WTC11 (cell line): ENCODE results near the gene PTGES2. TPM values are rescaled to one million over a fixed set of nuclear protein-coding genes. Genes with fewer than 3 reads are reported as not detected.

Experiments used
- ATAC-seq: fragments of 200-7000 bp; cut with Tn5 transposase; 2 replicates; pipeline ENCODE4 v1.10.0; 2021; ENCODE audit warnings: mild to moderate bottlenecking, moderate library complexity
- CTCF ChIA-PET: fragments of 300-600 bp; sonication (Branson Sonifier 250); formaldehyde crosslinking; loops from one replicate; lab custom pipeline; 2021; ENCODE audit warnings: antibody characterized with exemption; lab: Charles Lee
- POLR2A ChIA-PET: fragments of 350-600 bp; sonication (Branson Sonifier 250); formaldehyde crosslinking; loops from one replicate; lab custom pipeline; 2021; ENCODE audit warnings: antibody characterized with exemption; lab: Charles Lee
- DNase-seq: peaks from one replicate; pipeline ENCODE4 v3.0.0; 2021; ENCODE audit warnings: low spot score
- H3K27ac Mint-ChIP-seq: 2 replicates; pipeline ENCODE4 v1.8.0; 2021; ENCODE audit warnings: mixed read lengths
- H3K27me3 Mint-ChIP-seq: 2 replicates; pipeline ENCODE4 v1.8.0; 2021; ENCODE audit warnings: low read depth, mild to moderate bottlenecking, moderate library complexity, mixed read lengths
- H3K36me3 Mint-ChIP-seq: 2 replicates; pipeline ENCODE4 v1.8.0; 2021; ENCODE audit warnings: mixed read lengths
- H3K4me1 Mint-ChIP-seq: 2 replicates; pipeline ENCODE4 v1.8.0; 2022; ENCODE audit warnings: mixed read lengths
- H3K4me3 Mint-ChIP-seq: 2 replicates; pipeline ENCODE4 v1.8.0; 2021; ENCODE audit warnings: mild to moderate bottlenecking, moderate library complexity, mixed read lengths
- H3K9me3 Mint-ChIP-seq: 2 replicates; pipeline ENCODE4 v1.8.0; 2021; ENCODE audit warnings: mixed read lengths
- FOXP1 ChIP-seq: sonication (generic); formaldehyde crosslinking; IDR thresholded peaks from 2 replicates; pipeline ENCODE4 v1.8.0; 2022; ENCODE audit warnings: missing genetic modification reagents, mild to moderate bottlenecking, moderate library complexity, borderline replicate concordance
- NFYB ChIP-seq: sonication (generic); formaldehyde crosslinking; conservative IDR thresholded peaks from 2 replicates; pipeline ENCODE4 v1.8.0; 2022; ENCODE audit warnings: low read depth, missing genetic modification reagents
- NR3C1 ChIP-seq: sonication (generic); formaldehyde crosslinking; conservative IDR thresholded peaks from 2 replicates; pipeline ENCODE4 v1.8.1; 2023; ENCODE audit warnings: low read depth, mild to moderate bottlenecking, missing genetic modification reagents
- SMAD3 ChIP-seq: sonication (generic); formaldehyde crosslinking; IDR thresholded peaks from 2 replicates; pipeline ENCODE4 v1.8.0; 2022; ENCODE audit warnings: missing genetic modification reagents, mild to moderate bottlenecking, borderline replicate concordance
- ZBTB21 ChIP-seq: sonication (generic); formaldehyde crosslinking; IDR thresholded peaks from 2 replicates; pipeline ENCODE4 v1.8.1; 2023; ENCODE audit warnings: mild to moderate bottlenecking, missing genetic modification reagents, borderline replicate concordance
- ZNF121 ChIP-seq: sonication (generic); formaldehyde crosslinking; IDR thresholded peaks from 2 replicates; pipeline ENCODE4 v1.8.0; 2023; ENCODE audit warnings: missing genetic modification reagents
- total RNA-seq: library from RNA; stranded (reverse); gene quantifications from 3 replicates; pipeline ENCODE4 v1.2.3, GENCODE V29; 2021
- TF ChIP-seq, protein P1 (sequence below): sonication (generic); formaldehyde crosslinking; IDR thresholded peaks from 2 replicates; pipeline ENCODE4 v1.8.0; 2023; ENCODE audit warnings: missing genetic modification reagents
- TF ChIP-seq, protein P2 (sequence below): sonication (generic); formaldehyde crosslinking; IDR thresholded peaks from 2 replicates; pipeline ENCODE4 v1.8.1; 2023; ENCODE audit warnings: mild to moderate bottlenecking, missing genetic modification reagents, moderate library complexity
- TF ChIP-seq, protein P3 (sequence below): sonication (generic); formaldehyde crosslinking; IDR thresholded peaks from 2 replicates; pipeline ENCODE4 v1.8.0; 2022; ENCODE audit warnings: missing genetic modification reagents
- TF ChIP-seq, protein P4 (sequence below): fragments of 250-450 bp; sonication (Bioruptor Pico); IDR thresholded peaks from 2 replicates; pipeline ENCODE4 v1.9.0; 2021; ENCODE audit warnings: mild to moderate bottlenecking
- TF ChIP-seq, protein P5 (sequence below): sonication (generic); formaldehyde crosslinking; IDR thresholded peaks from 2 replicates; pipeline ENCODE4 v1.8.1; 2022; ENCODE audit warnings: low read depth, mild to moderate bottlenecking, moderate library complexity, missing genetic modification reagents, borderline replicate concordance
- TF ChIP-seq, protein P6 (sequence below): sonication (generic); formaldehyde crosslinking; IDR thresholded peaks from 2 replicates; pipeline ENCODE4 v1.8.1; 2023; ENCODE audit warnings: mild to moderate bottlenecking, missing genetic modification reagents, borderline replicate concordance
- TF ChIP-seq, protein P7 (sequence below): sonication (generic); formaldehyde crosslinking; IDR thresholded peaks from 2 replicates; pipeline ENCODE4 v1.8.0; 2022; ENCODE audit warnings: mild to moderate bottlenecking, missing genetic modification reagents
- TF ChIP-seq, protein P8 (sequence below): fragments of 250-450 bp; sonication (Bioruptor Pico); conservative IDR thresholded peaks from 2 replicates; pipeline ENCODE4 v1.9.0; 2021; ENCODE audit warnings: mild to moderate bottlenecking
- TF ChIP-seq, protein P9 (sequence below): sonication (generic); formaldehyde crosslinking; IDR thresholded peaks from 2 replicates; pipeline ENCODE4 v1.8.1; 2023; ENCODE audit warnings: mild to moderate bottlenecking, moderate library complexity, missing genetic modification reagents
- TF ChIP-seq, protein P10 (sequence below): sonication (generic); formaldehyde crosslinking; IDR thresholded peaks from 2 replicates; pipeline ENCODE4 v1.8.0; 2022; ENCODE audit warnings: mild to moderate bottlenecking, missing genetic modification reagents

PTGES2 gene
- total RNA-seq, 1 experiment from 2014 or later, result 118 TPM

DNA sequence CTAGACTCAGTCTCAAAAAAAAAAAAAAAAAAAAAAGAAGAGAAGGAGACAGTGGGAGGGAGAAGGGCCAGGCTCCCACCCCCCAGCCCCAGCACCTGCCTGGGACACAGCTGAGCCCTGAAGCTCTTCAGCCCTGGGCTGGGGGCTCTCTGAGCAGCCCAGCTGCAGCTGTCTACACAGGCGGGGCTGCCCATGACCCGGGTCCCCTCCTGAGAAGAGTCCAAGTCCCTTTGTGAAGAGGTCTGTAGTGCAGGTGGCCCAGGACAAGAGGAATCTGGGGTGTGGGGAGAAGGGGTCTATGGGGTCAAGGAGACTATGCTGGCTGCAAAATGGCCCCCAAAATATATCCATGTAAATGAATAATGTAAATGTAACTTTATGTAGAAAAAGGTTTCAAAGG lies 15.1 kb upstream of the PTGES2 start:
- CTCF ChIA-PET, result interaction anchor here (0.6 to 3.2 kb wide), 9 partner anchors 9 to 575 kb away, joined by 3 to 21 read pairs (median 3); no protein-coding TSS in a partner anchor
- no peak for ATAC-seq
- H3K27me3 Mint-ChIP-seq, result no peaks in the 10 kb centered on the region; the same call in 1 of the 2 replicates
- peaks cover 5% of the 10 kb centered on the region; the same call in 1 of the 2 replicates for H3K4me1 Mint-ChIP-seq
- H3K9me3 Mint-ChIP-seq, result no peaks in the 10 kb centered on the region
- H3K27ac Mint-ChIP-seq, result no peak overlapping the region
- no peak overlapping the region for H3K4me3 Mint-ChIP-seq
- DNase-seq, result no peak
- H3K36me3 Mint-ChIP-seq, result no peaks in the 10 kb centered on the region
- POLR2A ChIA-PET, result interaction anchor here (0.6 kb wide), 1 partner anchor 474 kb away, joined by 5 read pairs; no protein-coding TSS in a partner anchor
- TF ChIP-seq NR3C1 (no peak), SMAD3 (CRISPR knock-in tag) (no peak), ZBTB21 (no peak), ZNF121 (CRISPR knock-in tag) (no peak), FOXP1 (CRISPR knock-in tag) (no peak), NFYB (CRISPR knock-in tag) (no peak)
- TF ChIP-seq, protein P1, sequence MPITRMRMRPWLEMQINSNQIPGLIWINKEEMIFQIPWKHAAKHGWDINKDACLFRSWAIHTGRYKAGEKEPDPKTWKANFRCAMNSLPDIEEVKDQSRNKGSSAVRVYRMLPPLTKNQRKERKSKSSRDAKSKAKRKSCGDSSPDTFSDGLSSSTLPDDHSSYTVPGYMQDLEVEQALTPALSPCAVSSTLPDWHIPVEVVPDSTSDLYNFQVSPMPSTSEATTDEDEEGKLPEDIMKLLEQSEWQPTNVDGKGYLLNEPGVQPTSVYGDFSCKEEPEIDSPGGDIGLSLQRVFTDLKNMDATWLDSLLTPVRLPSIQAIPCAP, result no peak
- TF ChIP-seq, protein P2, sequence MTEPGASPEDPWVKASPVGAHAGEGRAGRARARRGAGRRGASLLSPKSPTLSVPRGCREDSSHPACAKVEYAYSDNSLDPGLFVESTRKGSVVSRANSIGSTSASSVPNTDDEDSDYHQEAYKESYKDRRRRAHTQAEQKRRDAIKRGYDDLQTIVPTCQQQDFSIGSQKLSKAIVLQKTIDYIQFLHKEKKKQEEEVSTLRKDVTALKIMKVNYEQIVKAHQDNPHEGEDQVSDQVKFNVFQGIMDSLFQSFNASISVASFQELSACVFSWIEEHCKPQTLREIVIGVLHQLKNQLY (CRISPR knock-in tag), result no peak
- TF ChIP-seq, protein P3, sequence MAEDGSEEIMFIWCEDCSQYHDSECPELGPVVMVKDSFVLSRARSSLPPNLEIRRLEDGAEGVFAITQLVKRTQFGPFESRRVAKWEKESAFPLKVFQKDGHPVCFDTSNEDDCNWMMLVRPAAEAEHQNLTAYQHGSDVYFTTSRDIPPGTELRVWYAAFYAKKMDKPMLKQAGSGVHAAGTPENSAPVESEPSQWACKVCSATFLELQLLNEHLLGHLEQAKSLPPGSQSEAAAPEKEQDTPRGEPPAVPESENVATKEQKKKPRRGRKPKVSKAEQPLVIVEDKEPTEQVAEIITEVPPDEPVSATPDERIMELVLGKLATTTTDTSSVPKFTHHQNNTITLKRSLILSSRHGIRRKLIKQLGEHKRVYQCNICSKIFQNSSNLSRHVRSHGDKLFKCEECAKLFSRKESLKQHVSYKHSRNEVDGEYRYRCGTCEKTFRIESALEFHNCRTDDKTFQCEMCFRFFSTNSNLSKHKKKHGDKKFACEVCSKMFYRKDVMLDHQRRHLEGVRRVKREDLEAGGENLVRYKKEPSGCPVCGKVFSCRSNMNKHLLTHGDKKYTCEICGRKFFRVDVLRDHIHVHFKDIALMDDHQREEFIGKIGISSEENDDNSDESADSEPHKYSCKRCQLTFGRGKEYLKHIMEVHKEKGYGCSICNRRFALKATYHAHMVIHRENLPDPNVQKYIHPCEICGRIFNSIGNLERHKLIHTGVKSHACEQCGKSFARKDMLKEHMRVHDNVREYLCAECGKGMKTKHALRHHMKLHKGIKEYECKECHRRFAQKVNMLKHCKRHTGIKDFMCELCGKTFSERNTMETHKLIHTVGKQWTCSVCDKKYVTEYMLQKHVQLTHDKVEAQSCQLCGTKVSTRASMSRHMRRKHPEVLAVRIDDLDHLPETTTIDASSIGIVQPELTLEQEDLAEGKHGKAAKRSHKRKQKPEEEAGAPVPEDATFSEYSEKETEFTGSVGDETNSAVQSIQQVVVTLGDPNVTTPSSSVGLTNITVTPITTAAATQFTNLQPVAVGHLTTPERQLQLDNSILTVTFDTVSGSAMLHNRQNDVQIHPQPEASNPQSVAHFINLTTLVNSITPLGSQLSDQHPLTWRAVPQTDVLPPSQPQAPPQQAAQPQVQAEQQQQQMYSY, result no peak
- TF ChIP-seq, protein P4, sequence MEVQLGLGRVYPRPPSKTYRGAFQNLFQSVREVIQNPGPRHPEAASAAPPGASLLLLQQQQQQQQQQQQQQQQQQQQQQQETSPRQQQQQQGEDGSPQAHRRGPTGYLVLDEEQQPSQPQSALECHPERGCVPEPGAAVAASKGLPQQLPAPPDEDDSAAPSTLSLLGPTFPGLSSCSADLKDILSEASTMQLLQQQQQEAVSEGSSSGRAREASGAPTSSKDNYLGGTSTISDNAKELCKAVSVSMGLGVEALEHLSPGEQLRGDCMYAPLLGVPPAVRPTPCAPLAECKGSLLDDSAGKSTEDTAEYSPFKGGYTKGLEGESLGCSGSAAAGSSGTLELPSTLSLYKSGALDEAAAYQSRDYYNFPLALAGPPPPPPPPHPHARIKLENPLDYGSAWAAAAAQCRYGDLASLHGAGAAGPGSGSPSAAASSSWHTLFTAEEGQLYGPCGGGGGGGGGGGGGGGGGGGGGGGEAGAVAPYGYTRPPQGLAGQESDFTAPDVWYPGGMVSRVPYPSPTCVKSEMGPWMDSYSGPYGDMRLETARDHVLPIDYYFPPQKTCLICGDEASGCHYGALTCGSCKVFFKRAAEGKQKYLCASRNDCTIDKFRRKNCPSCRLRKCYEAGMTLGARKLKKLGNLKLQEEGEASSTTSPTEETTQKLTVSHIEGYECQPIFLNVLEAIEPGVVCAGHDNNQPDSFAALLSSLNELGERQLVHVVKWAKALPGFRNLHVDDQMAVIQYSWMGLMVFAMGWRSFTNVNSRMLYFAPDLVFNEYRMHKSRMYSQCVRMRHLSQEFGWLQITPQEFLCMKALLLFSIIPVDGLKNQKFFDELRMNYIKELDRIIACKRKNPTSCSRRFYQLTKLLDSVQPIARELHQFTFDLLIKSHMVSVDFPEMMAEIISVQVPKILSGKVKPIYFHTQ (CRISPR knock-in tag), result no peak
- TF ChIP-seq, protein P5, sequence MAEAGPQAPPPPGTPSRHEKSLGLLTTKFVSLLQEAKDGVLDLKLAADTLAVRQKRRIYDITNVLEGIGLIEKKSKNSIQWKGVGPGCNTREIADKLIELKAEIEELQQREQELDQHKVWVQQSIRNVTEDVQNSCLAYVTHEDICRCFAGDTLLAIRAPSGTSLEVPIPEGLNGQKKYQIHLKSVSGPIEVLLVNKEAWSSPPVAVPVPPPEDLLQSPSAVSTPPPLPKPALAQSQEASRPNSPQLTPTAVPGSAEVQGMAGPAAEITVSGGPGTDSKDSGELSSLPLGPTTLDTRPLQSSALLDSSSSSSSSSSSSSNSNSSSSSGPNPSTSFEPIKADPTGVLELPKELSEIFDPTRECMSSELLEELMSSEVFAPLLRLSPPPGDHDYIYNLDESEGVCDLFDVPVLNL, result no peak
- TF ChIP-seq, protein P6, sequence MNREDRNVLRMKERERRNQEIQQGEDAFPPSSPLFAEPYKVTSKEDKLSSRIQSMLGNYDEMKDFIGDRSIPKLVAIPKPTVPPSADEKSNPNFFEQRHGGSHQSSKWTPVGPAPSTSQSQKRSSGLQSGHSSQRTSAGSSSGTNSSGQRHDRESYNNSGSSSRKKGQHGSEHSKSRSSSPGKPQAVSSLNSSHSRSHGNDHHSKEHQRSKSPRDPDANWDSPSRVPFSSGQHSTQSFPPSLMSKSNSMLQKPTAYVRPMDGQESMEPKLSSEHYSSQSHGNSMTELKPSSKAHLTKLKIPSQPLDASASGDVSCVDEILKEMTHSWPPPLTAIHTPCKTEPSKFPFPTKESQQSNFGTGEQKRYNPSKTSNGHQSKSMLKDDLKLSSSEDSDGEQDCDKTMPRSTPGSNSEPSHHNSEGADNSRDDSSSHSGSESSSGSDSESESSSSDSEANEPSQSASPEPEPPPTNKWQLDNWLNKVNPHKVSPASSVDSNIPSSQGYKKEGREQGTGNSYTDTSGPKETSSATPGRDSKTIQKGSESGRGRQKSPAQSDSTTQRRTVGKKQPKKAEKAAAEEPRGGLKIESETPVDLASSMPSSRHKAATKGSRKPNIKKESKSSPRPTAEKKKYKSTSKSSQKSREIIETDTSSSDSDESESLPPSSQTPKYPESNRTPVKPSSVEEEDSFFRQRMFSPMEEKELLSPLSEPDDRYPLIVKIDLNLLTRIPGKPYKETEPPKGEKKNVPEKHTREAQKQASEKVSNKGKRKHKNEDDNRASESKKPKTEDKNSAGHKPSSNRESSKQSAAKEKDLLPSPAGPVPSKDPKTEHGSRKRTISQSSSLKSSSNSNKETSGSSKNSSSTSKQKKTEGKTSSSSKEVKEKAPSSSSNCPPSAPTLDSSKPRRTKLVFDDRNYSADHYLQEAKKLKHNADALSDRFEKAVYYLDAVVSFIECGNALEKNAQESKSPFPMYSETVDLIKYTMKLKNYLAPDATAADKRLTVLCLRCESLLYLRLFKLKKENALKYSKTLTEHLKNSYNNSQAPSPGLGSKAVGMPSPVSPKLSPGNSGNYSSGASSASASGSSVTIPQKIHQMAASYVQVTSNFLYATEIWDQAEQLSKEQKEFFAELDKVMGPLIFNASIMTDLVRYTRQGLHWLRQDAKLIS (CRISPR knock-in tag), result no peak
- TF ChIP-seq, protein P7, sequence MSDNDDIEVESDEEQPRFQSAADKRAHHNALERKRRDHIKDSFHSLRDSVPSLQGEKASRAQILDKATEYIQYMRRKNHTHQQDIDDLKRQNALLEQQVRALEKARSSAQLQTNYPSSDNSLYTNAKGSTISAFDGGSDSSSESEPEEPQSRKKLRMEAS, result no peak
- TF ChIP-seq, protein P8, sequence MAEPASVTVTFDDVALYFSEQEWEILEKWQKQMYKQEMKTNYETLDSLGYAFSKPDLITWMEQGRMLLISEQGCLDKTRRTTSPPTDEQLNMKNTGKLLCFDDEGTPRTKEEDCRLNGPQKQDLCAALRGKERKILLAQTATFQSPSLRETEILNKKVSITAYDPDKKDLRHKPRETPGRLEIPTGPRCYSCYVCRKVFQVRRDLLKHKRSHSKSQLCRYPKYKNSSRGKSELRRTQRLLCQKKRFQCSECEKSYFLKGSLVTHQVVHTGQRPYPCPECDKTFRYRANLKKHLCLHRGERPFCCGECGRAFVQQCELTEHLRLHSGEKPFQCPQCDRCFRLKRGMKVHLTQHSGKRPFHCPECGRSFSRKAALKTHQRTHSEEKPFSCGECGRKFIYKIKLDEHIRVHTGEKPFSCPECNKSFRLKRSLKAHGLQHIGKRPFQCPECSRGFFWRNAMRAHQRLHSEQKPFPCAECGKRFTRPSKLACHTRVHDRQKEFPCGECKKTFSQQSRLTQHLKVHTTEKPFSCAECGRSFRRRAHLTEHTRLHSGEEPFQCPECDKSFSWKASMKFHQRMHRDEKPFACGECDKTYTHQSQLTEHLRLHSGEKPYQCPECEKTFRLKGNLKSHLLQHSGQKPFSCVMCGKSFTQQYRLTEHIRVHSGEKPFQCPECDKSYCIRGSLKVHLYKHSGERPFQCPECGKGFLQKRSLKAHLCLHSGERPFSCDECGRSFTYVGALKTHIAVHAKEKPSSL (CRISPR knock-in tag), result no peak
- TF ChIP-seq, protein P9, sequence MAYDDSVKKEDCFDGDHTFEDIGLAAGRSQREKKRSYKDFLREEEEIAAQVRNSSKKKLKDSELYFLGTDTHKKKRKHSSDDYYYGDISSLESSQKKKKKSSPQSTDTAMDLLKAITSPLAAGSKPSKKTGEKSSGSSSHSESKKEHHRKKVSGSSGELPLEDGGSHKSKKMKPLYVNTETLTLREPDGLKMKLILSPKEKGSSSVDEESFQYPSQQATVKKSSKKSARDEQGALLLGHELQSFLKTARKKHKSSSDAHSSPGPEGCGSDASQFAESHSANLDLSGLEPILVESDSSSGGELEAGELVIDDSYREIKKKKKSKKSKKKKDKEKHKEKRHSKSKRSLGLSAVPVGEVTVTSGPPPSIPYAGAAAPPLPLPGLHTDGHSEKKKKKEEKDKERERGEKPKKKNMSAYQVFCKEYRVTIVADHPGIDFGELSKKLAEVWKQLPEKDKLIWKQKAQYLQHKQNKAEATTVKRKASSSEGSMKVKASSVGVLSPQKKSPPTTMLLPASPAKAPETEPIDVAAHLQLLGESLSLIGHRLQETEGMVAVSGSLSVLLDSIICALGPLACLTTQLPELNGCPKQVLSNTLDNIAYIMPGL (CRISPR knock-in tag), result no peak
- TF ChIP-seq, protein P10, sequence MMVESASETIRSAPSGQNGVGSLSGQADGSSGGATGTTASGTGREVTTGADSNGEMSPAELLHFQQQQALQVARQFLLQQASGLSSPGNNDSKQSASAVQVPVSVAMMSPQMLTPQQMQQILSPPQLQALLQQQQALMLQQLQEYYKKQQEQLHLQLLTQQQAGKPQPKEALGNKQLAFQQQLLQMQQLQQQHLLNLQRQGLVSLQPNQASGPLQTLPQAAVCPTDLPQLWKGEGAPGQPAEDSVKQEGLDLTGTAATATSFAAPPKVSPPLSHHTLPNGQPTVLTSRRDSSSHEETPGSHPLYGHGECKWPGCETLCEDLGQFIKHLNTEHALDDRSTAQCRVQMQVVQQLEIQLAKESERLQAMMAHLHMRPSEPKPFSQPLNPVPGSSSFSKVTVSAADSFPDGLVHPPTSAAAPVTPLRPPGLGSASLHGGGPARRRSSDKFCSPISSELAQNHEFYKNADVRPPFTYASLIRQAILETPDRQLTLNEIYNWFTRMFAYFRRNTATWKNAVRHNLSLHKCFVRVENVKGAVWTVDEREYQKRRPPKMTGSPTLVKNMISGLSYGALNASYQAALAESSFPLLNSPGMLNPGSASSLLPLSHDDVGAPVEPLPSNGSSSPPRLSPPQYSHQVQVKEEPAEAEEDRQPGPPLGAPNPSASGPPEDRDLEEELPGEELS (CRISPR knock-in tag), result no peak
